ENCODE data around the gene SWAP70.

SWAP70 gene

GRCh38 chr11:9776203-9776602, 112.3 kb downstream of the SWAP70 start:
- no peak for DNase-seq (ENCODE audit: low read depth in 3 of 3)

- no peak for DNase-seq (ENCODE audit: low read depth in 3 of 3)
These were observed 113.2 kb downstream of the SWAP70 start for GRCh38 chr11:9777066-9777465.

GRCh38 chr11:9777525-9777924, 113.6 kb downstream of the SWAP70 start:
- DNase-seq (ENCODE audit: low read depth in 3 of 3) = no peak

GRCh38 chr11:9780929-9781328, 117.1 kb downstream of the SWAP70 start:
- no peak for DNase-seq (ENCODE audit: low read depth in 3 of 3)

- DNase-seq (ENCODE audit: low read depth in 3 of 3) = no peak
These were observed 120.1 kb downstream of the SWAP70 start for GRCh38 chr11:9783986-9784385.

- no peak for DNase-seq (ENCODE audit: low read depth in 3 of 3)
These were observed 120.9 kb downstream of the SWAP70 start for GRCh38 chr11:9784602-9785315.

GRCh38 chr11:9787260-9787659, 123.4 kb downstream of the SWAP70 start:
- DNase-seq (ENCODE audit: low read depth in 3 of 3) = no peak

- DNase-seq (ENCODE audit: low read depth in 3 of 3) = no peak
These were observed 124.2 kb downstream of the SWAP70 start for GRCh38 chr11:9787981-9788521.

- DNase-seq (ENCODE audit: low read depth in 3 of 3) = no peak
These were observed 126.0 kb downstream of the SWAP70 start for GRCh38 chr11:9789910-9790309.

GRCh38 chr11:9790703-9791102, 126.8 kb downstream of the SWAP70 start:
- DNase-seq (ENCODE audit: low read depth in 3 of 3) = no peak

- no peak for DNase-seq (ENCODE audit: low read depth in 3 of 3)
These were observed 132.4 kb downstream of the SWAP70 start for GRCh38 chr11:9796266-9796665.

- no peak for DNase-seq (ENCODE audit: low read depth in 3 of 3)
These were observed 133.0 kb downstream of the SWAP70 start for GRCh38 chr11:9796854-9797253.

- no peak for DNase-seq (ENCODE audit: low read depth in 3 of 3)
These were observed 133.4 kb downstream of the SWAP70 start for GRCh38 chr11:9797300-9797699.

GRCh38 chr11:9799886-9800285, 136.0 kb downstream of the SWAP70 start:
- DNase-seq (ENCODE audit: low read depth in 3 of 3) = no peak

- DNase-seq (ENCODE audit: low read depth in 3 of 3) = no peak
These were observed 138.5 kb downstream of the SWAP70 start for GRCh38 chr11:9802291-9802861.
